HG02840 (cell line): ENCODE results near the gene SLC16A5.
"Not testable (repeated sequence)": the region's sequence is repeated elsewhere in the genome, so short reads cannot be mapped to it uniquely, and the experiment has no call there.

Experiments used
- ATAC-seq: cut with Tn5 transposase; IDR thresholded peaks from one replicate; pipeline ENCODE4 v1.9.1; 2021; ENCODE audit warnings: mild to moderate bottlenecking, moderate library complexity, moderate number of reproducible peaks; ENCODE audit not compliant: unreplicated experiment, low FRiP score

Gene SLC16A5

GRCh38 chr17:75131278-75132017 lies 43.7 kb downstream of the SLC16A5 start, which contains the start of gene NT5C:
Gene NT5C (minus strand): TSS chr17:75131742. CDS start chr17:75131707, 35 bp downstream.
- peak; percentile 70 for ATAC-seq

DNA sequence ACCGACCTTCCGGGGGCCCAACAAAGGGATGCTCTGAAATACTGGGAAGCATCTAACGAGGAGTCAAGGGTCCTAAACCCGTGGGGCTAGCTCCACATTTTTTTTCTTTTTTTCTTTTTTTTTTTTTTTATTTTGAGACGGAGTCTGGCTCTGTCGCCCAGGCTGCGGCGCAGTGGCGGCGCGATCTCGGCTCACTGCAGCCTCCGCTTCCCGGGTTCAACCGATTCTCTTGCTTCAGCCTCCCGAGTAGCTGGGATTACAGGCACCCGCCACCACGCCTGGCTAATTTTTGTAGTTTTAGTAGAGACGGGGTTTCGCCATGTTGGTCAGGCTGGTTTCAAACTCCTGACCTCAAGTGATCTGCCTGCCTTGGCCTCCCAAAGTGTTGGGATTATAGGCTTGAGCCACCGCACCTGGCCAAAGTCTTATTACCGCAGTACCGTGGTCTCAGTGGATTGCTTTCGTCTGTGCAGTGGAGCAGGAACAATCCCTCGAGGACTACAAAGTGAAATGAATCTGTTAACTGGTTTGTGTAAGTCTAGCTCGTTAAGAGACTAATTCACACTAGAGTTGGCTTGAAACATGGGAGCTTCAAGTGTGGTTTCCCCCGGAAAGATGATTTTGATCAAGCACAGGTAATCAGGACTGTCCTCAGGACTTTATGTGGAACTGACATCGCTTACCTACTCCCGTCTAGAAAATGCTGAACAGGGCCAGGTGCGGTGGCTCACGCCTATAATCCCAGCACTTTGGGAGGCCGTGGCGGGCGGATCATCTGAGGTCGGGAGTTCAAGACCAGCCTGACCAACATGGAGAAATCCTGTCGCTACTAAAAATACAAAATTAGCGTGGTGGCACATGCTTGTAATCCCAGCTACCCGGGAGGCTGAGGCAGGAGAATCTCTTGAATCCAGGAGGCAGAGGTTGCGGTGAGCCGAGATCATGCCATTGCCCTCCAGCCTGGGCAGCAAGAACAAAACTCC lies 44.6 kb downstream of the SLC16A5 start:
- ATAC-seq: not testable (repeated sequence)

DNA sequence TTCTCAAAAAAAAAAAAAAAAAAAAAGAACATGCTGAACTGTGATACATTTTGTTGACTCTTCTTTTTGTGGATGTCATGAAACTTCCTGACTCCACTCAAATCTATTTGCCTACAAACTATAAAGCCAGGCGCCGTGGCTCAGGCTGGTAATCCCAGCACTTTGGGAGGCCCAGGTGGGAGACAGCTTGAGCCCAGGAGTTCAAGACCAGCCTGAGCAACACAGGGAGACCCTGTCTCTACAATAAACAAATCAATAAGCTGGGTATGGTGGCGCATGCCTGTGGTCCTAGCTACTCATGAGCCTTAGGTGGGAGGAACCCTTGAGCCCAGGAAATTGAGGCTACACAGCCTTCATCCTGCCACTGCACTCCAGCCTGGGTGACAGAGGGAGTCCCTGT lies 45.2 kb downstream of the SLC16A5 start:
- ATAC-seq: no peak

- ATAC-seq: not testable (repeated sequence)
Measured at GRCh38 chr17:75133607-75134347, 46.0 kb downstream of the SLC16A5 start.

DNA sequence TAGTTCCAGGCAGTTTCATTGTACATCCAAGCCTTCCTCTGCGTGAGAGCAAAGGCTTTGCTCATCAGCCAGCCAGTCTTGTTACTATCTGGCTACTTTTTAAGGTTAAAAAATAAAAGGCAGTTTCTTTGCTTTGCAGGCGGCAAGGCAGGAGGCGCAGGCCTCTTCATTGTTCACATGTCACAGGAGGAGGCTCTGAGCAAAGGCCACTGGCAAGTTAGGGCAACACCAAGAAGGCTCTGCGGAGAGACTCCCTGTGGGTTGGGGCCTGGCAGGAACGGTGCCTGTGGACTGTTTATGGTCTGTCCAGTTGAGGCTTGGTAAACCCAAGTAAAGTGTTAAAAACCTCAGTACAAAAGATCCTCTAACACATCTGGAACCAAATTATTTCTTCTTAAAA lies 47.7 kb downstream of the SLC16A5 start:
- no peak for ATAC-seq

- ATAC-seq: no peak
Measured at GRCh38 chr17:75135946-75136345, 48.2 kb downstream of the SLC16A5 start.

DNA sequence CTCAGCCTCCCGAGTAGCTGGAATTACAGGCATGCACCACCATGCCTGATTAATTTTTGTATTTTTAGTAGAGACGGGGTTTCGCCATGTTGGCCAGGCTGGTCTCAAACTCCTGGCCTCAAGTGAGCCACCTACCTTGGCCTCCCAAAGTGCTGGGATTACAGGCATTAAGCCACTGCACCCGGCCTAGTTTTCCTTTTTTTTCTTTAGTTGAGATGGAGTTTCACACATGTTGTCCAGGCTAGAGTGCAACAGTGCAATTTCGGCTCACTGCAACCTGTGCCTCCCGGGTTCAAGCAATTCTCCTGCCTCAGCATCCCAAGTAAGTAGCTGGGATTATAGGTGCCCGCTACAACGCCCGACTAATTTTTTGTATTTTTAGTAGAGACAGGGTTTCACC lies 50.0 kb downstream of the SLC16A5 start:
- ATAC-seq: not testable (repeated sequence)

- ATAC-seq: no peak
Measured at GRCh38 chr17:75138519-75138918, 50.8 kb downstream of the SLC16A5 start.

DNA sequence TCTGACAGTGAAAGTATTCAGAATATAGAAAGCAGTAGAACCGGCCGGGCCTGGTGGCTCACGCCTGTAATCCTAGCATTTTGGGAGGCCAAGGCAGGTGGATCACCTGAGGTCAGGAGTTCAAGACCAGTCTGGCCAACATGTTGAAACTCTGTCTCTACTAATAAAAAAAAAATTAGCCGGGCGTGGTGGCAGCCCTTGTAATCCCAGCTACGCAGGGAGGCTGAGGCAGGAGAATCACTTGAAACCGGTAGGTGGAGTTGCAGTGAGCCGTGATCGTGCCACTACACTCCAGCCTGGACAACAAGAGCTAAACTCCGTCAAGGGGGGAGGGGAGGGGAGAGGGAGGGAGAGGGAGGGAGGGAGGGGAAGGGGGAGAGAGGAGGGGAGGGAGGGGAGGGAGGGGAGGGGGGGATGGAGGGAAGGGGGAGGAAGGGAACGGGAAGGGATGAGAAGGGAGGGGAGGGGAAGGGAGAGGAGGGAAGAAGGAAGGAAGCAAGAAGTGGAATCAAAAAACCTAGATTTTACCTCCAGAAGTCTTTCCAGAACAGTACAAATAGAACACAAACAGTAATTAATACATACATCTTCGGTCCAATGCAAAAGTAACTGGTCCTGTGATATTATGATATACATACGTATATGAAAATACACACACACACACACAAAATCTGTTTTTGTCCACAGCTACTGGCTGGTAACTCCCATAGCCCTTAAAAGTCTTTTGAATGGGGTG lies 54.6 kb downstream of the SLC16A5 start:
- no peak for ATAC-seq

- no peak for ATAC-seq
Measured at GRCh38 chr17:75144816-75145512, 57.2 kb downstream of the SLC16A5 start.

DNA sequence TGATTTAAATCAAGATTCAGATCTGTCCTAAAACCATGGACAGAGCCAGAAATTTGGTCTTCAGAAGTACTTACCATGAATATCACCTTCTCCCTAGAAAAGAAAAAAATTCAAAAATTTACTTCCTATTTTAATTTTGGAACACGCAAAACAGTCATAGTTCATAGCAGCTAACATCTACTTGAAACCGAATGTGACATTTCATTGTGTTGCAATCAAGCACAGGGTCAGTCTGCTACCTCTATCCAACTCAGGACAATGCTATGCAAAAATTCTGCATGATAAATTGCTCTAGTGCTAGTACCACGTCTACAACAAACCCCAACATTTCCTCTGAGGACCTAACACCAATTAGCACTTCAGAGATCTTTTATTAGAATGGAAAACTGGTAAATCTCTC lies 58.8 kb downstream of the SLC16A5 start:
- no peak for ATAC-seq

DNA sequence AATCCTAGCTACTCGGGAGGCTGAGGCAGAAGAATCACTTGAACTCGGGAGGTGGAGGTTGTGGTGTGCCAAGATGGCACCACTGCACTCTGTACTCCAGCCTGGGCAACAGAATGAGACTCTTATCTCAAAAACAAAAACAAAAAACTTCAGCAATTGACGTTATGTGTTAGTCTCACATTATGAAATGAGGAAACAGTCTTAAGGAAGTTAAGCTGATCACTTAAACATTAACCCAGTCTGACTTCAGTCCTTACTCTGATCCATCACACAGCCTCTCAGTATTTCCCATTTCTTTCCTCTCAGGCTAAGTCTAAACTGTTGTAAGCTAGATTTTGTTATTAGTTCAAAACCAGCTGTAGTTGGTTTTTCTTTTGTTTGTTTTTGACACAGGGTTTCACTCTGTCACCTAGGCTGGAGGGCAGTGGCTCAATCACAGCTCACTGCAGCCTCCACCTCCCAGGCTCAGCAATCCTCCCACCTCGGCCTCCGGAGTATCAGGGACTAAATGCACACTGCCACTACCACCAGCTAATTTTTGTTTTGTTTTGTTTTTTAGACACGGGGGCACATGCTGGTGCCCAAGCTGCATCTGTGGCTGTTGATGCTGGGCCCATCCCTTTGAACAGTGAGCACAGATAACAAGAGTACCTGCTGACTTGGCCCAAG lies 60.3 kb downstream of the SLC16A5 start:
- ATAC-seq: no peak

GRCh38 chr17:75151930-75152329 lies 64.2 kb downstream of the SLC16A5 start:
- ATAC-seq: no peak

GRCh38 chr17:75152523-75152921 lies 64.8 kb downstream of the SLC16A5 start:
- ATAC-seq: no peak

- no peak for ATAC-seq
Measured at GRCh38 chr17:75152922-75153779, 65.4 kb downstream of the SLC16A5 start.

DNA sequence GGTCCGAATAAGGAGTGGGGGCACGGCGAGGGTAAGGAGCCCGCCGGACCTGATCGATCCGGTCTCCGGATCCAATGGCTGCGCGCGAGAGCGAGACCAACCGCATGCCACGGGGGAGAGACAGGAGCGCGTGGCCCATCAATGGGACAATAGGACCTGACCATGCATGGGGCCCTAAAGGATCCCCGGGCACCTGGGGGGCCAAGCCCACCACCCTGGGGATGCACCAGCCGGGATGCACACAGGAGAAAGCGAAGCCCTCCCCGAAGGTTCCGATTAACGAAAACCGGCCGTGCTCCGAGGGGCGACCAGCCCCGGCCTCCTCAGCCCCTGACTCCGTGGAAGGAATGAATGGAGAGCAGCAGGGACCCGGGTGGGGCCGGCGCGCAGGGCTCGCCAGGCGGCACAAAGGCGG lies 66.0 kb downstream of the SLC16A5 start:
- ATAC-seq: no peak

DNA sequence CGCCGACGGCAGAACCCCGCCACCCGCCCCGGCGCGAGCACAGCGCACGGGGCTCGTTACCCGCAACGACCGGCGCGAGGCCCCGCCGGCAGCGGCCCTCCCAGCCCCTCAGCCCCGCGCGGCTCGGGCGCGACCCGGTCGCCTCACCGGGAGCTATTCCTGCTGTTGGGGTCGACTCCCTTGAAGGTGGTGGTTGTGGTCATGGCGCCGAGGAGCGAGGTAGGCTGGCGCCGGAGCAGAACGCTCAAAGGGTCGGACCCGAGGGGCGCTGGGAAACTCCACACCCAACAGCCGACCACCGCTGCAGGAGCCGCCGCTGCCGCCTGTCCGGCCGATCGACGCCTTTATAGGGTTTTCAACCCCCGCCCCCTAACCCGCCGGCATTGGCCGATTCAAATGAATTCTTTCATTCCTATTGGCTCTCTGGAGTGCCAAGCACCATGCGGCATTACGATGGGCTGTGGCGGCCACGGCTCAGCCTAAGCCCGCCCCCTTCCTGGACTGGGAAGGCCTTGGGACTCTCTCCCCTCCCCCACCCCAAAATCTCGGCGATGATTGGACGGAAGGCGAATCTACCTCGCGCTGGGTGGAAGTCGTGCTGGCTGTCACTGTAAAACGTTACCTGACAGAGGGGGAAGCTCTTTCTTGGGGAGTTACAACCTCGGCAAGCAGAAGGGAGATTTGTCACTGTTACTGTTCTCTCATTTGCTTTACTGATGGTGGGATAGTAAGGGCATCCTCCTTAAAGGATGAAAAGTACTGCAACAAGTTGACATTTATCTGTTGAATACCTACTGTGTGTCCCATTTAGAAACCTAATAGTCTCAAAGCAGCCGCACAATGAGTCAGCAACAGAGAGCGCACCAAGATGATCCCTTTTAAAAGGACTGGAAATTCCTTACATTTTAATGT lies 66.7 kb downstream of the SLC16A5 start, which contains the start of gene JPT1:
Gene JPT1, minus strand, starts transcription at position 318 of the 912 bp plus-strand sequence. Its CDS starts 115 bp downstream, at position 203.
- ATAC-seq: peak; percentile 93
